Stimulated activated CD8-positive, alpha-beta memory T cell treated with anti-CD3 and anti-CD28 coated beads, Interleukin-15, amount 100 ng/mL, for 24 hours (primary cell): ENCODE data around the gene OLFM2.
"Not testable (repeated sequence)": the region's sequence is repeated elsewhere in the genome, so short reads cannot be mapped to it uniquely, and the experiment has no call there.

Experiments
- DNase-seq: peaks from one replicate; pipeline ENCODE4 v3.0.0-alpha.2; 2020; ENCODE audit warnings: low read depth

The OLFM2 gene

DNA sequence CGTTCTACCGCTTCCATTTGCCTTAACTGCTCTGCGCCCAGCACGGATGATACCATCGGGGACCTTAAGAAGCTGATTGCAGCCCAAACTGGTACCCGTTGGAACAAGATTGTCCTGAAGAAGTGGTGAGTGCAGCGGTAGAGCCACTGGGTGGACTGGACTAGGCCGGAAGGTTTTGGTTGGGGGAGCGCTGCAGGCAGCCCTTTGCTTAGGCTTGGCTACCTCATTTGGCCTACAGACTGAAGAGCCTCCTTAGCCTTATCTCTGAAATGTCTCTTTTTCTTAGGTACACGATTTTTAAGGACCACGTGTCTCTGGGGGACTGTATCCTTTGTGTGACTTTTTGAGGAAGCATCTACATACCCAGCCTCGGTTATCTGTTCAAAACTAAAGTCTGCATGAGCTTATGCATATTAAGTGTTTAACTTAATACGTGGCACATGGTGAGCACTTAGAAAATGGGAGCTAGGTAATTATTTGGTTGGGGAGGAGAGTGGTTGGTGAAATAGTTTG is 107.7 kb downstream of the OLFM2 start:
- no peak for DNase-seq

DNA sequence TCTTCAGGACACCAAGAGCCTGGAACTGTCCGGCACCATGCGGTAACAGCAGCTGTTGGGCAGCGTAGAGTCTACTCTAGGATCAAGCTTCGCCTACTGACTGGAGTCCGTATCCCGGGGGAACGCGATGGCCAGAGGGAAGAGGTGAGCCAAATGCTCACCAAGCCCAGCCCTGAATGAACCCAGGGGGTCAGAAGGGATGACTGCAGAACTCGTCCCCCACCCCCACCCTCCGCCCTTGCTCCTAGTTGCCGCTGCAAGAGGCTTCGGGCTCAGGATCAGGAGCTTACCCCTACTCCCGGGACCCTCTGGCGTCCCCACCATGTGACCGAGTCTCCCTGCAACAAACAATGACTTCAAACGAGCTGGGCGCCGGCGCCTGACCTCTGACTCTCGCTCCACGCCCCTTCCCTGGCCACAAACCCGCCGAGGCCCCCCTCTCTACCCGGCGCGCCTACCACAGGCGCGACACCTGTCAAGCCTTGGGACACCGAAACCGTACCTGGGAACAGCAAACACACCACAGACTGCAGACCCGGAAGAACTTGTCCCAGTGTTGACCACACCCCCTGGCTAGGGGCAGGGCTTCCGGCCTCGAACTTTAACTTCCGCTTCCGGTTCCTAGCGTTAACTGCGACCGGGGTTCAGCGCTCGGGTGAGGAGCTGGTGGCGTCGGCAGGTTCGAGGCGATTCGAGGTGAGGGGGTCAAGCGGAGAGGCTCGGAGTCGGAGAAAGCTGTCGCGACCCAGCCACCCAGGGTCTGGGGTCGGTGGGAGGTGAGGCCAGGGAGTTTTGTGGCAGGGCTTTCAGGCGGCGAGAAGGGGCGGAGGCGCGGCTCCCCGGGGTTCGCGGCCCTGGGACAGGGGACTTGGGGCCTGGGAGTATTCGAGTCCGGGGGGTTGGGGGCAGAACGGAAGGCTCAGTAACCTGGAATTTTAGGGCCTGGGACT is 108.8 kb downstream of the OLFM2 start, which contains the start of gene UBL5:
Gene UBL5 (plus strand): TSS at position 630 of the 950 bp plus-strand sequence. CDS start 420 bp downstream, outside the sequence.
- DNase-seq, result peak; percentile 66

DNA sequence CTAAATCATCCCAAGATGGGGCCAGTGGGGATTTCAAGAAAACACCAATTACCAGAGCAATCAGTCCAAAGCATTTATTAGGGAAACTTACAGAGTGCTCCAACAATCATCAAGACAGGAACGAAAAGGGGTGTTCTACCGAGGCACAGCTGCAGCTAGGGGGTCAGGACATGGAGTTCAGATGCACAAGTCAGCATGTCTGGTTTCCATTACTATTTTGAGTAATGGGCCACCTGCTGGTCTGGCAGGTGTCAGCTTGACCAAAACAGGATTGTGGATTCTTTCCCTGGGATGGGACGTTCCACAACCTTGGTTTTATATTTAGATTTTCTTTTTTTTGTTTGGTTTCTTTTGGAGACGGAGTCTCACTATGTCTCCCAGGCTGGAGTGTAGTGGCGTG is 112.5 kb downstream of the OLFM2 start:
- DNase-seq, result no peak

DNA sequence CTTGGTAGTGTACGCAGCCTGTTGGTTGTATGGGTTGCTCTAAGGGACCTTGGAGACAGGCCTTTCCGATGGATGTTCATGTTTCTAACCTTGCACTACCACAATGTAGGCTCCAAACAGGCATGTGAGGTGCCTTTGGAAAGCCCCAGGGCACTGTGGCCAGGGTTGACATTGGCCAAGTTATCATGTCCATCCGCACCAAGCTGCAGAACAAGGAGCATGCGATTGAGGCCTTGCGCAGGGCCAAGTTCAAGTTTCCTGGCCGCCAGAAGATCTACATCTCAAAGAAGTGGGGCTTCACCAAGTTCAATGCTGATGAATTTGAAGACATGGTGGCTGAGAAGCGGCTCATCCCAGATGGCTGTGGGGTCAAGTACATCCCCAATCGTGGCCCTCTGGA is 116.3 kb downstream of the OLFM2 start:
- DNase-seq, result not testable (repeated sequence)

DNA sequence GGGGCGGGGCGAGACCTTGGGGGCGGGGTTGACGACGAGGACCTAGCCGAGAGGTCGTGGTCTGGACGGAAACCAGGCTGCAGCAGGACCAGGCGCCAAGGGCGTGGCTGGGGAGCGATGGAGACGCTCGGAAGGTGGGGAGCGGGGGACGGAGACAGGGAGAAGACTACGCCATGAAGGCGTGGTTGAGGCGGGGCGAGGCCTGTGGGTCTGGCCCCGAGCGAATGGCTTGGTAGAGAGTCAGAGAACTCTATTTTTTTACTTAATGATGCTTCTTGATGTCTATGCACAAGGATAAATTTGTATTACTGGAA is 116.8 kb downstream of the OLFM2 start:
- DNase-seq, result no peak

DNA sequence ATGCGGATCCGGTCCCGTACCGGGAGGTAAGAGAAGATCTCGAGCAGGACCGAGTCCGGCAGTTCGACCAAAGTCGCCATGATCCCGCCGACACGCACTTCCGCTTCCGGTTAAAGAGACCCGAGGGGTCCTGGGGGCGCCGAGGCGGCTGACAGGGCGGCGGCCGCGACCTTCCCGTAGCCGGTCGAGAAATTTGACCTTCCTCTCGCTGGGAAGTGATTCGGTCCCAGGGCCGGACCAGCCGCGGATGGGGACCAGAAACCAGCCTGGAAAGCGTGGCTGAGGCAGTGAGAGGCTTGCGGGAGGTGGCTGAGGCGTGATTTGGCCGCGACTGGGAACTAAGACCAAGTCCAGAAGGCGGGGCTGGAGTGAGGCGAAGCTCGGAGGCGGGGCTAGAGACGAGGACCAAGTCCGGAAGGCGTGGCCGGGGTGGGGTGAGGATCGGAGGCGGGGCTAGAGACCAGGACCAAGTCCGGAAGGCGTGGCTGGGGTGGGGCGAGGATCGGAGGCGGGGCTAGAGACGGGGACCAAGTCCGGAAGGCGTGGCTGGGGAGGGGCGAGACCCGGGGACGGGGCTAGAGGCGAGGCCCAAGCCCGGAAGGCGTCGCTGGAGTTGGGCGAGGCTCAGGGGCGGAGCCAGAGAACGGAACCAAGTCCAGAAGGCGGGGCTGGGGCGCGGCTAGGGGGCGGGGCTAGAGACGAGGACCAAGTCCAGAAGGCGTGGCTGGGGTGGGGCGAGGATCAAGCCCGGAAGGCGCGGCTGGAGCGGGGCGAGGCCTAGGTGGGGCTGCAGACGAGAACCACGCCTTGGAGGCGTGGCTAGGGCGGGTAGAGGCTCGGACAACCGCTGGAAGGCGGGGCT is 117.3 kb downstream of the OLFM2 start, which contains the start of gene FBXL12:
Gene FBXL12 (minus strand): TSS at position 346 of the 862 bp plus-strand sequence. CDS start 266 bp downstream, at position 80.
- peak; percentile 100 for DNase-seq

DNA sequence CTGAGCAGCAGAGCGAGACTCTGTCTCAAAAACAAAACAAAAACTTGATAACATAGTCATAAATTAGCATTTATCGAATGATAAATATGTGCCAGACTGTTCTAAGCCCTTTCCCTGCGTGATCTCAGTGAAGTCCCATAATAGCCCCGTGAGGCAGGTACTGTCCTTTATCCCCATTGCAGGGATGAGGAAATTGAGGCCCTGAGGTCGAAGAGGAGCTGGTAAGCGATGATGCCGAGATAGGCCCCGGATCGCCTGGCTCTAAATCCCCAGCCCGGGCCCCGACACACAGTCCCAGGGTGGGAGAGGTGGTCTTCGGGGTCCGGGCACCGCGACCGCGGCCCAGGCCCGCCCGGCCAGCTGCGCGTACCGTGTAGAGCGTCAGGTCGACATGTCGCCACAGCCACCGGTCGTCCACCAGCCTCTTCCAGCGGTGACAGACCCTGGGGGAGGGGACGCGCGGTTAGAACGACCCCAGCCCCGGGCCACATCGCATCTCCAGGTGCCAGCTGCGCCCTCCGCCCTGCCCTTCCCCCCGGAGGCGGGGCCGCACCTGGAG is 118.1 kb downstream of the OLFM2 start:
- peak; percentile 18 for DNase-seq

DNA sequence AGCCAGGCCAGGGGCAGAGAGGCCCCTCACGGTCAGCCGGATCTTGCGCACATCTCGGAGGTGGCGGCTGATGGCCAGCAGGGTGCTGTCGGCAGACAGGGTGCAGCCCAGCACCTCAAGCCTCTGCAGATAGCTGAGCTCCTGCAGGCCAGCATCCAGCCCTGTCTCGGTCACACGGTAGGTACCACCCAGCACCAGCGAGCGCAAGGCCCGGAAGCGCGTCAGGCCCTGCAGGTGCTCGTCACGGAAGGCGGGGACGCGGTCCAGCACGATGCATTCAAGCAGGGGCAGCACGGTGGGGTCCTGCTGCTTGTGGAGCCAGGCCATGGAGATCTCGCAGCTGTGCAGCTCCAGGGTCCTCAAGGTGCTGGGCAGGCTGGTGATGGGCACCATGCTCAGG is 125.2 kb downstream of the OLFM2 start:
- DNase-seq, result no peak

DNA sequence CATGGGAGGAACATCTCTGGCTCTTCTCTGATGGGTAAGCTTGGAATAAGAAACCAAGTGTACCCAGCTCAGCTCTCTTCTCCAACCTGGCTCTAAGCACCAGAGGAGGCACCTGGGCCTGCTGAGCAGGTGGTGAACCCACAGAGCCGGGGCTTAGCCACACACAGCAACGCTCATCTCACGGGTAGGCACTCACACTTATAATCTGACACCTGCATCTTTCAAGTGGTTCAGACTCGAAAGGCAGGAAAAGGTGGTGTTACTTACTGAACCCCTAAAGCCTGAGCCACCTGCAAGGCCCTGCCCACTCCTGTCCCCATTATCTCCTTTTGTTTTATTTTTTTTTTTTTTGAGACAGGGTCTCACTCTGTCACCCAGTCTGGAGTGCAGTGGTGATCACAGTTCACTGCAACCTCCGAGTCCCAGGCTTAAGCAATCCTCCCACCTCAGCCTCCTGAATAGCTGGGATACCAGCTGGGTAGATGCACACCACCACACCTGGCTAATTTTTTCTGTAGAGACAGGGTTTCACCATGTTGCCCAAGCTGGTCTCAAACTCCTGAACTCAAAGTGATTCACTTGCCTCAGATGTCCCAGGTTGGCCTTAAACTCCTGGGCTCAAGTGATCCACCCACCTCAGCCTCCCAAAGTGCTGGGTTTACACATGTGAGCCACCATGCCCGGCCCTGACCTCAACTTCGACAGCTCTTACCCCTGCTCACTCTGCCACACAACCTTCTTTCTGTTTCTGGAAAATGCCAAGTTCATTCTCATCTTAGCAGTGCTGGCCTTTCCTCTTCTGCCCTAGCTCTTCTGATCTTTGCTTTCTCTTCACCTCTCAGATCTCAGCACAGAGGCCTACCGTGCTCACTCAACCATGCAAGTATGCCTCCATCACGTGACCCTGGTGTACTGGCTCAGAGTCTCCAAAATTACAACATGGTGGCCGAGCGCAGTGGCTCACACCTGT is 127.2 kb downstream of the OLFM2 start:
- DNase-seq, result no peak

DNA sequence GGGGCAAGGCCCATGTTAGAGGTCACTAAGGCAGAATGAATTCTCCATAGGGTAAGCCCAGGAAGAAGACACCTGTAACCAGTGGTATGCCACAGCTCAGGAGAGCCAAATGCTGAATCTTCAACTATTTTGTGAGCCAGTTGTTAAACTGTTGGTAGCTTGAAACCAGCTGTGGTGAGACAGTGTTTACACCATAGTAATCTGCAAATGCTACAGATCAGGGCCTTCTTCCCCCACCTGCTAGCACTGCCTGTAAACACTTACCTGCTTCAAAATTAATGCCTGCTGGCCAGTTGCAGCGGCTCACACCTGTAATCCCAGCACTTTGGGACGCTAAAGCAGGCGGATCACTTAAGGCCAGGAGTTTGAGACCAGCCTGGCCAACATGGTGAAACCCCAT is 129.5 kb downstream of the OLFM2 start:
- DNase-seq, result no peak
